GM23338 (cell line): Measurements from ENCODE around the gene SURF1.
"Not testable (repeated sequence)": the region's sequence is repeated elsewhere in the genome, so short reads cannot be mapped to it uniquely, and the experiment has no call there.

ENCODE experiments used
- CREB1 ChIP-seq: fragments of 250-450 bp; sonication (Bioruptor Pico); IDR thresholded peaks from 2 replicates; pipeline ENCODE4 v1.5.0; 2020; ENCODE audit warnings: low read depth, mild to moderate bottlenecking, moderate library complexity
- EZH2 ChIP-seq: fragments of 200-600 bp; sonication (generic); IDR thresholded peaks from one replicate; pipeline ENCODE4 v1.8.0; 2017; ENCODE audit warnings: antibody characterized with exemption, mild to moderate bottlenecking, low read depth; ENCODE audit not compliant: unreplicated experiment
- EZH2phosphoT487 ChIP-seq: fragments of 200-600 bp; sonication (generic); IDR thresholded peaks from one replicate; pipeline ENCODE4 v1.8.1; 2018; ENCODE audit warnings: antibody characterized with exemption; ENCODE audit not compliant: unreplicated experiment
- NANOG ChIP-seq: IDR thresholded peaks from 2 replicates; pipeline ENCODE4 v1.6.1; 2016; ENCODE audit warnings: antibody characterized with exemption, borderline replicate concordance
- POLR2AphosphoS5 ChIP-seq: IDR thresholded peaks from 2 replicates; pipeline ENCODE4 v1.6.1; 2016; ENCODE audit warnings: antibody characterized with exemption, low read depth
- STAT1 ChIP-seq: IDR thresholded peaks from one replicate; pipeline ENCODE4 v1.6.1; 2016; ENCODE audit warnings: antibody characterized with exemption; ENCODE audit not compliant: unreplicated experiment
- ZNF114 ChIP-seq: fragments of 250-450 bp; sonication (Bioruptor Pico); IDR thresholded peaks from 2 replicates; pipeline ENCODE4 v1.5.0; 2020; ENCODE audit warnings: mild to moderate bottlenecking, moderate library complexity
- TF ChIP-seq, protein P1 (sequence below), 2 experiments: fragments of 200-600 bp in 1 of 2; sonication (generic) in 1 of 2; conservative IDR thresholded peaks; 2 replicates each; pipeline versions ENCODE4 v1.5.1 to v1.6.1; 2016 to 2017; ENCODE audit warnings: antibody characterized with exemption in 2 of 2, low read depth in 2 of 2, mild to moderate bottlenecking in 2 of 2, moderate library complexity in 1 of 2
- TF ChIP-seq, protein P2 (sequence below): IDR thresholded peaks from one replicate; pipeline ENCODE4 v1.6.1; 2018; ENCODE audit warnings: antibody characterized with exemption; ENCODE audit not compliant: unreplicated experiment

GRCh38 chr9:133392308-133392707 lies 36.0 kb upstream of the SURF1 start:
- TF ChIP-seq, protein P1, sequence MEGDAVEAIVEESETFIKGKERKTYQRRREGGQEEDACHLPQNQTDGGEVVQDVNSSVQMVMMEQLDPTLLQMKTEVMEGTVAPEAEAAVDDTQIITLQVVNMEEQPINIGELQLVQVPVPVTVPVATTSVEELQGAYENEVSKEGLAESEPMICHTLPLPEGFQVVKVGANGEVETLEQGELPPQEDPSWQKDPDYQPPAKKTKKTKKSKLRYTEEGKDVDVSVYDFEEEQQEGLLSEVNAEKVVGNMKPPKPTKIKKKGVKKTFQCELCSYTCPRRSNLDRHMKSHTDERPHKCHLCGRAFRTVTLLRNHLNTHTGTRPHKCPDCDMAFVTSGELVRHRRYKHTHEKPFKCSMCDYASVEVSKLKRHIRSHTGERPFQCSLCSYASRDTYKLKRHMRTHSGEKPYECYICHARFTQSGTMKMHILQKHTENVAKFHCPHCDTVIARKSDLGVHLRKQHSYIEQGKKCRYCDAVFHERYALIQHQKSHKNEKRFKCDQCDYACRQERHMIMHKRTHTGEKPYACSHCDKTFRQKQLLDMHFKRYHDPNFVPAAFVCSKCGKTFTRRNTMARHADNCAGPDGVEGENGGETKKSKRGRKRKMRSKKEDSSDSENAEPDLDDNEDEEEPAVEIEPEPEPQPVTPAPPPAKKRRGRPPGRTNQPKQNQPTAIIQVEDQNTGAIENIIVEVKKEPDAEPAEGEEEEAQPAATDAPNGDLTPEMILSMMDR (conservative IDR thresholded peaks at IDR 0.05; ENCODE audit: low read depth in 2 of 2), result not testable (repeated sequence)
- TF ChIP-seq POLR2AphosphoS5; EZH2; CREB1 (CRISPR knock-in tag); EZH2phosphoT487; NANOG; STAT1; ZNF114 (CRISPR knock-in tag): not testable (repeated sequence)
- TF ChIP-seq, protein P2, sequence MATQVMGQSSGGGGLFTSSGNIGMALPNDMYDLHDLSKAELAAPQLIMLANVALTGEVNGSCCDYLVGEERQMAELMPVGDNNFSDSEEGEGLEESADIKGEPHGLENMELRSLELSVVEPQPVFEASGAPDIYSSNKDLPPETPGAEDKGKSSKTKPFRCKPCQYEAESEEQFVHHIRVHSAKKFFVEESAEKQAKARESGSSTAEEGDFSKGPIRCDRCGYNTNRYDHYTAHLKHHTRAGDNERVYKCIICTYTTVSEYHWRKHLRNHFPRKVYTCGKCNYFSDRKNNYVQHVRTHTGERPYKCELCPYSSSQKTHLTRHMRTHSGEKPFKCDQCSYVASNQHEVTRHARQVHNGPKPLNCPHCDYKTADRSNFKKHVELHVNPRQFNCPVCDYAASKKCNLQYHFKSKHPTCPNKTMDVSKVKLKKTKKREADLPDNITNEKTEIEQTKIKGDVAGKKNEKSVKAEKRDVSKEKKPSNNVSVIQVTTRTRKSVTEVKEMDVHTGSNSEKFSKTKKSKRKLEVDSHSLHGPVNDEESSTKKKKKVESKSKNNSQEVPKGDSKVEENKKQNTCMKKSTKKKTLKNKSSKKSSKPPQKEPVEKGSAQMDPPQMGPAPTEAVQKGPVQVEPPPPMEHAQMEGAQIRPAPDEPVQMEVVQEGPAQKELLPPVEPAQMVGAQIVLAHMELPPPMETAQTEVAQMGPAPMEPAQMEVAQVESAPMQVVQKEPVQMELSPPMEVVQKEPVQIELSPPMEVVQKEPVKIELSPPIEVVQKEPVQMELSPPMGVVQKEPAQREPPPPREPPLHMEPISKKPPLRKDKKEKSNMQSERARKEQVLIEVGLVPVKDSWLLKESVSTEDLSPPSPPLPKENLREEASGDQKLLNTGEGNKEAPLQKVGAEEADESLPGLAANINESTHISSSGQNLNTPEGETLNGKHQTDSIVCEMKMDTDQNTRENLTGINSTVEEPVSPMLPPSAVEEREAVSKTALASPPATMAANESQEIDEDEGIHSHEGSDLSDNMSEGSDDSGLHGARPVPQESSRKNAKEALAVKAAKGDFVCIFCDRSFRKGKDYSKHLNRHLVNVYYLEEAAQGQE, result not testable (repeated sequence)
